Lung (tissue), 12 donors: ENCODE data around the gene OLIG2. TPM values are rescaled to one million over a fixed set of nuclear protein-coding genes. Genes with fewer than 3 reads are reported as not detected.

Source experiments
- ATAC-seq: fragments of 200-7000 bp; cut with Tn5 transposase; one replicate; pipeline ENCODE4 v1.9.1; 2020; ENCODE audit warnings: moderate number of reproducible peaks; ENCODE audit not compliant: insufficient read depth, low FRiP score
- DNase-seq, 3 donors: peaks; one replicate each; pipeline ENCODE4 v3.0.0-alpha.2; 2013 to 2017
- H3K27ac ChIP-seq, 2 donors: one replicate each; pipeline ENCODE4 v1.5.1; 2013; ENCODE audit warnings: mild to moderate bottlenecking in 2 of 2, moderate library complexity in 2 of 2, control low read depth in 1 of 2, inconsistent platforms in 1 of 2, low read depth in 1 of 2, low read length in 1 of 2
- H3K27me3 ChIP-seq, 3 donors: one replicate each; pipeline ENCODE4 v1.5.1; 2013; ENCODE audit warnings: low read length in 2 of 3; ENCODE audit not compliant: control insufficient read depth in 3 of 3, insufficient read depth in 3 of 3
- H3K36me3 ChIP-seq, 4 donors: one replicate each; pipeline ENCODE4 v1.5.1; 2013; ENCODE audit warnings: low read length in 4 of 4, mild to moderate bottlenecking in 1 of 4, moderate library complexity in 1 of 4; ENCODE audit not compliant: control insufficient read depth in 4 of 4, insufficient read depth in 4 of 4
- H3K4me1 ChIP-seq, 5 donors: one replicate each; pipeline ENCODE4 v1.5.1; 2013; ENCODE audit warnings: low read length in 5 of 5, mild to moderate bottlenecking in 2 of 5, moderate library complexity in 1 of 5; ENCODE audit not compliant: control insufficient read depth in 5 of 5, insufficient read depth in 5 of 5
- H3K4me3 ChIP-seq: one replicate; pipeline ENCODE4 v1.5.1; 2013; ENCODE audit warnings: mild to moderate bottlenecking, control low read depth, moderate library complexity
- H3K9ac ChIP-seq, 2 donors: one replicate each; pipeline ENCODE4 v1.5.1; 2013; ENCODE audit warnings: low read length in 2 of 2, control low read depth in 1 of 2; ENCODE audit not compliant: insufficient read depth in 1 of 2
- H3K9me3 ChIP-seq, 4 donors: one replicate each; pipeline ENCODE4 v1.5.1; 2013; ENCODE audit warnings: low read length in 3 of 4, mild to moderate bottlenecking in 1 of 4, moderate library complexity in 1 of 4; ENCODE audit not compliant: control insufficient read depth in 4 of 4, insufficient read depth in 3 of 4
- WGBS, 2 donors: extraction: QIAGEN DNeasy Blood & Tissue Kit; methylation state at CpG; one replicate each; pipeline ENCODE4 v1.1.7; 2013; 5-methylcytosine and 5-hydroxymethylcytosine counted together
- polyA plus RNA-seq, 2 donors: library from polyadenylated mRNA; stranded (reverse); fragments of 200-250 nt; gene quantifications; one replicate each; pipeline ENCODE4 v1.2.1, GENCODE V29; 2013
- total RNA-seq, 2 donors: library from RNA; depleted of rRNA in 1 of 2; stranded (reverse); fragments of >200 nt in 1 of 2; gene quantifications; one replicate each; pipeline ENCODE4 v1.2.1, GENCODE V29; 2014 to 2021
- TF ChIP-seq, protein P1 (sequence below): IDR thresholded peaks from 2 replicates; pipeline ENCODE4 v1.5.1; 2012; ENCODE audit warnings: mild to moderate bottlenecking; ENCODE audit errors: control extremely low read depth, extremely low read depth
- donor health status: control.
- donor health status: control.
- donor health status: Bipolar disorder and iron deficiency.
- donor health status: healthy.
- donor health status: DM: yes; HTN: yes; CAD: no.

Gene OLIG2
- total and polyA plus RNA-seq, 4 donors: 0.04 to 1.3 (median 0.63) TPM

GRCh38 chr21:33019885-33020557 lies 5.7 kb upstream of the OLIG2 start:
- H3K36me3 ChIP-seq: no peaks in the 10 kb centered on the region
- 2% methylated on average over 53 to 55 of the region's 55 CpGs for WGBS, 2 donors
- peaks cover 0 to 6% (median 0%) of the 10 kb centered on the region in 4 donors for H3K9me3 ChIP-seq
- TF ChIP-seq, protein P1, sequence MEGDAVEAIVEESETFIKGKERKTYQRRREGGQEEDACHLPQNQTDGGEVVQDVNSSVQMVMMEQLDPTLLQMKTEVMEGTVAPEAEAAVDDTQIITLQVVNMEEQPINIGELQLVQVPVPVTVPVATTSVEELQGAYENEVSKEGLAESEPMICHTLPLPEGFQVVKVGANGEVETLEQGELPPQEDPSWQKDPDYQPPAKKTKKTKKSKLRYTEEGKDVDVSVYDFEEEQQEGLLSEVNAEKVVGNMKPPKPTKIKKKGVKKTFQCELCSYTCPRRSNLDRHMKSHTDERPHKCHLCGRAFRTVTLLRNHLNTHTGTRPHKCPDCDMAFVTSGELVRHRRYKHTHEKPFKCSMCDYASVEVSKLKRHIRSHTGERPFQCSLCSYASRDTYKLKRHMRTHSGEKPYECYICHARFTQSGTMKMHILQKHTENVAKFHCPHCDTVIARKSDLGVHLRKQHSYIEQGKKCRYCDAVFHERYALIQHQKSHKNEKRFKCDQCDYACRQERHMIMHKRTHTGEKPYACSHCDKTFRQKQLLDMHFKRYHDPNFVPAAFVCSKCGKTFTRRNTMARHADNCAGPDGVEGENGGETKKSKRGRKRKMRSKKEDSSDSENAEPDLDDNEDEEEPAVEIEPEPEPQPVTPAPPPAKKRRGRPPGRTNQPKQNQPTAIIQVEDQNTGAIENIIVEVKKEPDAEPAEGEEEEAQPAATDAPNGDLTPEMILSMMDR: no peak
- H3K4me3 ChIP-seq: no peak overlapping the region
- DNase-seq: no peak
- peaks cover 0 to 26% (median 4%) of the 10 kb centered on the region in 5 donors for H3K4me1 ChIP-seq
- H3K9ac ChIP-seq: no peak overlapping the region
- no peak overlapping the region for H3K27ac ChIP-seq
- peaks cover 35 to 99% (median 88%) of the 10 kb centered on the region in 3 donors for H3K27me3 ChIP-seq
- no peak for ATAC-seq

GRCh38 chr21:33020558-33021100 lies 5.1 kb upstream of the OLIG2 start:
- H3K4me1 ChIP-seq: peaks cover 0 to 26% (median 4%) of the 10 kb centered on the region in 5 donors
- WGBS, 2 donors: 2 to 5% methylated on average over 16 of the region's 16 CpGs
- H3K9me3 ChIP-seq: peaks cover 0 to 6% (median 0%) of the 10 kb centered on the region in 4 donors
- no peak for ATAC-seq
- H3K27ac ChIP-seq: no peak overlapping the region
- H3K9ac ChIP-seq: no peak overlapping the region
- no peak for DNase-seq
- H3K27me3 ChIP-seq: peaks cover 39 to 99% (median 88%) of the 10 kb centered on the region in 3 donors
- no peaks in the 10 kb centered on the region for H3K36me3 ChIP-seq
- TF ChIP-seq, protein P1: no peak
- no peak overlapping the region for H3K4me3 ChIP-seq

DNA sequence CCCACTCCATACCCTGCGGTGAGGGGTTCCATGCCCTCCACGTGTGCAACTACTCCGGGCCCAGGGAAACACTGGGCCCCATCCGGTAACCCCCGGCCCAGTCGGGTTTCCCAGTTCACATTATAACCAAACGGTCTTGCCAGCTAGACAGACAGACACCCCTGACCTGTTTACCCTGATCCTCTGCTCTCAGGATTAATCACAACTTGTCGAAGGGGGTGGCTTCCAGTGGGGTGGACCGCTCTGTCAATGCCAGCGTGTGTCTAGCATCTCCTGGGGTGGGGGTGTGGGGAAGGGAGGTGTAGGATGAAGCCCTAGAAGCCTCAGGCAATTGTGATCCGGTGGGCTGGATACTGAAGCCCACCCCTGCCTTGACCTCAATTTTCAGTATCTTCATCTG lies 4.6 kb upstream of the OLIG2 start:
- peaks cover 43 to 99% (median 87%) of the 10 kb centered on the region in 3 donors for H3K27me3 ChIP-seq
- H3K4me1 ChIP-seq: peaks cover 0 to 26% (median 4%) of the 10 kb centered on the region in 5 donors
- DNase-seq (no peak), ATAC-seq (no peak)
- TF ChIP-seq, protein P1: no peak
- peaks cover 0 to 6% (median 0%) of the 10 kb centered on the region in 4 donors for H3K9me3 ChIP-seq
- no peak overlapping the region for H3K9ac ChIP-seq
- no peak overlapping the region for H3K4me3 ChIP-seq
- no peak overlapping the region for H3K27ac ChIP-seq
- H3K36me3 ChIP-seq: no peaks in the 10 kb centered on the region
- WGBS, 2 donors: 11 to 15% methylated on average over 11 of the region's 11 CpGs
